GM12878 (cell line): ENCODE data around the gene ROBO4. TPM values are rescaled to one million over a fixed set of nuclear protein-coding genes. Genes with fewer than 3 reads are reported as not detected.

Experiments
- ATAC-seq: fragments of 200-7000 bp; cut with Tn5 transposase; 3 replicates; pipeline ENCODE4 v1.9.1; 2020; ENCODE audit warnings: mild to moderate bottlenecking, moderate library complexity
- BruUV-seq: library from RNA; stranded (reverse); fragments of 400-500 nt; replicated peaks from 2 replicates; lab custom pipeline; 2021; lab: Mats Ljungman, UMichigan
- CTCF ChIA-PET: fragments of 300-600 bp; sonication (Branson Sonifier 250); formaldehyde crosslinking; extraction: SDS; loops from one replicate; lab custom pipeline; 2021; ENCODE audit warnings: inconsistent platforms; lab: Yijun Ruan, JAX
- POLR2A ChIA-PET: fragments of 350-600 bp; formaldehyde crosslinking; extraction: SDS; loops from one replicate; lab custom pipeline; 2021; ENCODE audit warnings: inconsistent platforms; lab: Charles Lee
- RAD21 ChIA-PET: fragments of 300-600 bp; sonication (Branson Sonifier 250); formaldehyde crosslinking; loops from one replicate; lab custom pipeline; 2023; ENCODE audit warnings: antibody characterized with exemption; ENCODE audit not compliant: unreplicated experiment; lab: Charles Lee
- SMC1A ChIA-PET: fragments of 300-600 bp; sonication (Branson Sonifier 250); formaldehyde crosslinking; loops from one replicate; lab custom pipeline; 2023; ENCODE audit not compliant: unreplicated experiment, uncharacterized antibody; lab: Charles Lee
- DNase-seq: peaks from one replicate; pipeline ENCODE4 v3.0.0-alpha.2; 2011; ENCODE audit warnings: low read depth, low spot score
- FAIRE-seq: peaks from 3 replicates; lab custom pipeline; 2011; peaks lifted over from hg19 to GRCh38; lab: Jason Lieb, UNC
- H2AFZ ChIP-seq: 2 replicates; pipeline ENCODE4 v1.6.0; 2011; ENCODE audit warnings: low read depth, low read length, control low read depth; ENCODE audit not compliant: control insufficient read depth
- H3K27ac ChIP-seq: 2 replicates; pipeline ENCODE4 v1.5.1; 2011; ENCODE audit warnings: control low read depth; ENCODE audit not compliant: control insufficient read depth, insufficient read depth
- H3K27me3 ChIP-seq, 2 experiments: replicated peaks in 1 of 2; 2 replicates each; pipeline versions ENCODE4 v1.6.0 to v1.6.1; 2011; ENCODE audit warnings: low read length in 1 of 2; ENCODE audit not compliant: control insufficient read depth in 2 of 2, insufficient read depth in 2 of 2
- H3K36me3 ChIP-seq, 2 experiments: 2 replicates each; pipeline ENCODE4 v1.5.1; 2011; ENCODE audit warnings: low read length in 1 of 2; ENCODE audit not compliant: control insufficient read depth in 2 of 2, insufficient read depth in 2 of 2
- H3K4me1 ChIP-seq: 2 replicates; pipeline ENCODE4 v1.6.1; 2011; ENCODE audit warnings: mild to moderate bottlenecking, low read length, moderate library complexity, mixed read lengths; ENCODE audit not compliant: control insufficient read depth, insufficient read depth
- H3K4me2 ChIP-seq: 2 replicates; pipeline ENCODE4 v1.6.0; 2011; ENCODE audit warnings: control low read depth; ENCODE audit not compliant: control insufficient read depth, insufficient read depth
- H3K4me3 ChIP-seq: fragments of 200-600 bp; sonication (generic); 2 replicates; pipeline ENCODE4 v1.5.1; 2016
- H3K79me2 ChIP-seq: 2 replicates; pipeline ENCODE4 v1.6.0; 2011; ENCODE audit warnings: low read length; ENCODE audit not compliant: control insufficient read depth, insufficient read depth
- H3K9ac ChIP-seq: 2 replicates; pipeline ENCODE4 v1.8.0; 2011; ENCODE audit warnings: low read length, control low read depth, mixed read lengths; ENCODE audit not compliant: control insufficient read depth, insufficient read depth
- H3K9me3 ChIP-seq: replicated peaks from 3 replicates; pipeline ENCODE4 v1.5.1; 2011; ENCODE audit warnings: mild to moderate bottlenecking, low read length; ENCODE audit not compliant: control insufficient read depth, insufficient read depth
- H4K20me1 ChIP-seq: 2 replicates; pipeline ENCODE4 v1.6.0; 2011; ENCODE audit not compliant: control insufficient read depth, insufficient read depth
- HCFC1 ChIP-seq: fragments of 150-350 bp; IDR thresholded peaks from 2 replicates; pipeline ENCODE4 v1.6.1; 2014; ENCODE audit warnings: low read length
- HDAC6 ChIP-seq: fragments of 200-600 bp; sonication (generic); IDR thresholded peaks from one replicate; pipeline ENCODE4 v1.8.0; 2017; ENCODE audit warnings: antibody characterized with exemption; ENCODE audit not compliant: unreplicated experiment
- JUND ChIP-seq: IDR thresholded peaks from 2 replicates; pipeline ENCODE4 v1.6.1; 2012; ENCODE audit warnings: low read depth, mild to moderate bottlenecking, low read length, improper control_type of control experiment, moderate library complexity
- MTA2 ChIP-seq: fragments of 450-650 bp; IDR thresholded peaks from 2 replicates; pipeline ENCODE4 v1.6.1; 2016; ENCODE audit warnings: low read depth, mild to moderate bottlenecking, moderate library complexity
- NFIC ChIP-seq: IDR thresholded peaks from 2 replicates; pipeline ENCODE4 v1.6.1; 2012; ENCODE audit warnings: low read depth, mild to moderate bottlenecking, inconsistent platforms, low read length, moderate library complexity
- NFYB ChIP-seq: IDR thresholded peaks from 2 replicates; pipeline ENCODE4 v1.6.1; 2011; ENCODE audit warnings: low read depth, mild to moderate bottlenecking, low read length, improper control_type of control experiment, moderate library complexity; ENCODE audit not compliant: insufficient read depth
- NR2C2 ChIP-seq: IDR thresholded peaks from 2 replicates; pipeline ENCODE4 v1.6.1; 2011; ENCODE audit warnings: borderline replicate concordance, low read depth; ENCODE audit not compliant: control insufficient read depth, insufficient read length
- ZZZ3 ChIP-seq: IDR thresholded peaks from 2 replicates; pipeline ENCODE4 v1.6.1; 2011; ENCODE audit warnings: low read depth; ENCODE audit not compliant: control insufficient read depth, insufficient read length
- WGBS: methylation state at CpG from one replicate; pipeline ENCODE4 v1.1.6; 2016; ENCODE audit warnings: low lambda C conversion rate; ENCODE audit not compliant: insufficient replicate concordance, insufficient coverage; ENCODE audit errors: missing lambda C conversion rate; 5-methylcytosine and 5-hydroxymethylcytosine counted together
- in situ Hi-C: fragments of 300-500 bp; cut with MboI; formaldehyde crosslinking; loops from 9 replicates; pipeline ENCODE4 v1.14.3; 2018; ENCODE audit warnings: mixed read lengths
- intact Hi-C: fragments of 100-400 bp; cut with micrococcal nuclease; formaldehyde crosslinking; loops from one replicate; pipeline ENCODE4 v1.14.2; 2022; ENCODE audit not compliant: unreplicated experiment
- polyA plus RNA-seq, 11 experiments: library from polyadenylated mRNA; depleted of rRNA in 4 of 11; unstranded in 6 of 11; stranded (reverse) in 5 of 11; fragments of >200 nt; fragmentation: Nextera tagmentation in 4 of 11; fragmentation: Illumina TruSeq in 1 of 11; extraction: Ambion mirVana in 4 of 11; extraction: Trizol in 1 of 11; gene quantifications; 1 replicate in 1 of 11; 2 replicates in 10 of 11; pipeline versions ENCODE4 v1.2.1 to v1.2.3, GENCODE V29; 2011 to 2016; ENCODE audit warnings: inconsistent platforms in 2 of 11, missing spikeins in 2 of 11, low read depth in 1 of 11
- total RNA-seq, 4 experiments: library from RNA; depleted of rRNA in 3 of 4; stranded (reverse); fragments of >200 nt in 3 of 4; fragmentation: Illumina TruSeq in 1 of 4; extraction: Trizol in 1 of 4; gene quantifications; 2 replicates each; pipeline versions ENCODE4 v1.2.1 to v1.2.3, GENCODE V29; 2013 to 2021
- TF ChIP-seq, protein P1 (sequence below): IDR thresholded peaks from 2 replicates; pipeline ENCODE4 v1.6.1; 2012; ENCODE audit warnings: low read length, inconsistent platforms

ROBO4 gene
- total and polyA plus RNA-seq, 10 of the 15 experiments (the other 5 are each of a cell fraction or from before 2014, with no cell fraction given) = not detected

GRCh38 chr11:124872741-124873140 is 24.9 kb downstream of the ROBO4 start:
- H3K4me1 ChIP-seq = no peaks in the 10 kb centered on the region
- H2AFZ ChIP-seq = no peak overlapping the region
- FAIRE-seq (no peak), DNase-seq (no peak), ATAC-seq (no peak)
- RAD21 ChIA-PET = no interaction called here
- peaks cover 9 to 11% of the 10 kb centered on the region in 2 experiments for H3K27me3 ChIP-seq
- H3K4me3 ChIP-seq = no peak overlapping the region
- H3K36me3 ChIP-seq = no peaks in the 10 kb centered on the region
- BruUV-seq = no TSS peak
- TF ChIP-seq MTA2 (no peak), NFYB (peak; percentile 58), ZZZ3 (no peak), NFIC (no peak)
- TF ChIP-seq, protein P1, sequence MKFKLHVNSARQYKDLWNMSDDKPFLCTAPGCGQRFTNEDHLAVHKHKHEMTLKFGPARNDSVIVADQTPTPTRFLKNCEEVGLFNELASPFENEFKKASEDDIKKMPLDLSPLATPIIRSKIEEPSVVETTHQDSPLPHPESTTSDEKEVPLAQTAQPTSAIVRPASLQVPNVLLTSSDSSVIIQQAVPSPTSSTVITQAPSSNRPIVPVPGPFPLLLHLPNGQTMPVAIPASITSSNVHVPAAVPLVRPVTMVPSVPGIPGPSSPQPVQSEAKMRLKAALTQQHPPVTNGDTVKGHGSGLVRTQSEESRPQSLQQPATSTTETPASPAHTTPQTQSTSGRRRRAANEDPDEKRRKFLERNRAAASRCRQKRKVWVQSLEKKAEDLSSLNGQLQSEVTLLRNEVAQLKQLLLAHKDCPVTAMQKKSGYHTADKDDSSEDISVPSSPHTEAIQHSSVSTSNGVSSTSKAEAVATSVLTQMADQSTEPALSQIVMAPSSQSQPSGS = no peak
- intact Hi-C loops = no loop called here
- in situ Hi-C loops = no loop called here
- 20% methylated on average over 9 of the region's 9 CpGs for WGBS
- no peak overlapping the region for H3K9ac ChIP-seq
- CTCF ChIA-PET = no interaction called here
- no peaks in the 10 kb centered on the region for H4K20me1 ChIP-seq
- no peaks in the 10 kb centered on the region for H3K9me3 ChIP-seq
- no peak overlapping the region for H3K27ac ChIP-seq
- SMC1A ChIA-PET = no interaction called here
- no peaks in the 10 kb centered on the region for H3K79me2 ChIP-seq
- POLR2A ChIA-PET = no interaction called here
- no peak overlapping the region for H3K4me2 ChIP-seq

DNA sequence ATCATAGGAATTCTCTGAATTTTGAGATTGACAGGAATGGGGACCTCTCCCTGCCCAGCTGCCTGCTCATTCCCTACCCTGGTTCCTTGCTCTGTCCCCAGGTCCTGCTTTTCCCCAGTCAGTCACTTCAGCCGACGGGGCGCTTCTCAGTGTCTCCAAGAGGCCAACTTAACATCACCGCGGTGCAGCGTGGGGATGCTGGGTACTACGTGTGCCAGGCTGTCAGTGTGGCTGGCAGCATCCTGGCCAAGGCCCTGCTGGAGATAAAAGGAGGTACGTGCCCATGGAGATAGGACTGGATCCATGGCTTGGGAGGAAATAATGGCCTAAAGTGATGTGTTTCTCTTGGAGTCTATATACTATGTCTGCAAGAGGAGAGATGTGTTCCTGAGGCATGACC is 25.4 kb downstream of the ROBO4 start:
- Histone ChIP-seq H3K36me3 (no peaks in the 10 kb centered on the region), H3K9ac (no peak overlapping the region), H3K9me3 (no peaks in the 10 kb centered on the region), H3K27ac (no peak overlapping the region), H3K79me2 (no peaks in the 10 kb centered on the region), H3K27me3 (peaks cover 10 to 11% of the 10 kb centered on the region in 2 experiments), H3K4me1 (no peaks in the 10 kb centered on the region), H2AFZ (no peak overlapping the region), H4K20me1 (no peaks in the 10 kb centered on the region), H3K4me3 (no peak overlapping the region), H3K4me2 (no peak overlapping the region)
- ChIA-PET RAD21 (no interaction called here), POLR2A (no interaction called here), SMC1A (no interaction called here), CTCF (interaction anchor here (1.2 kb wide), 1 partner anchor 10 kb away, joined by 3 read pairs; no protein-coding TSS in a partner anchor)
- intact Hi-C loops (no loop called here), in situ Hi-C loops (no loop called here)
- no peak for FAIRE-seq
- TF ChIP-seq NFYB (no peak), NR2C2 (no peak), HDAC6 (no peak), JUND (no peak), HCFC1 (no peak)
- WGBS = 33% methylated on average over 8 of the region's 8 CpGs
- DNase-seq = no peak
- no TSS peak for BruUV-seq
- ATAC-seq = no peak
